HL-60/S4 treated with retinoic acid at 250 ng/mL for 4 days and 3 days (cell line): Measurements from ENCODE around the gene GNG14.
"Not testable (repeated sequence)": the region's sequence is repeated elsewhere in the genome, so short reads cannot be mapped to it uniquely, and the experiment has no call there.

Experiments used
- in situ Hi-C: fragments of 300-500 bp; cut with MboI; formaldehyde crosslinking; loops from 2 replicates; pipeline ENCODE4 v1.7.0; 2022; ENCODE audit warnings: low sequenced_read_pairs

GNG14 gene

DNA sequence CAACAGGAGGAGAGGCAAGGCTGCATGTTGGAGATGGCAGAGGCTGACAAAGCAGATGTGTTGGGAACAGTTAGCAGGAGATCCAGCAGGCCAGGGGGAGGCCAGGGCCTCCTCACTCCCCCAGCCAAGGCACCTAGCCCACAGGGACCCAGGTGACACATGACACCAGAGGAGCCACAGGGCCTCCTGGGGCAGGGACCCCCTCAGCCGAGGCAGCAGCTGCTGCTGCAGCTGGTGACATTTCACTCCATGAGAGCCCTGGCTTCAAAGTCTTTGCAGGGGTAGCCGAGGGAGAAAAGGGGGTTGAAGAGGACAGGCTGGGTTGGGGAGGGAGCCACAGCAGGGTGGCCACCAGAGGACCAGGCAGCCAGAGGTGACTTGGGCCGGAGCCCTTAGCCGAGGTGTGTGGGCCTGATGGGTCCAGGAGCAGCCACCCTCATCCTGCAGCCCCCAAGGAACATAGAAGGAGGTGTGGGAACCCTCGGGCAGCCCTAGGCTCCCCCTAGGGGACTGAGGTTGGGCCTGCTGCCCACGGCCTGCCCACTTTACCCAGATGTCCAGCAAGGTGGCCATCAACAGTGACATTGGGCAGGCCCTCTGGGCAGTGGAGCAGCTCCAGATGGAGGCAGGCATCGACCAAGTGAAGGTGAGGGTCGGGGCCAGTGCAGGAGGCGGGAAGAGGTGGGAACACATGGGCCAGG, at the start of gene GNG14:
Gene GNG14, plus strand, starts transcription at position 503 of the 701 bp plus-strand sequence. Its CDS starts 51 bp downstream, at position 554.
- in situ Hi-C loops, result no loop called here

DNA sequence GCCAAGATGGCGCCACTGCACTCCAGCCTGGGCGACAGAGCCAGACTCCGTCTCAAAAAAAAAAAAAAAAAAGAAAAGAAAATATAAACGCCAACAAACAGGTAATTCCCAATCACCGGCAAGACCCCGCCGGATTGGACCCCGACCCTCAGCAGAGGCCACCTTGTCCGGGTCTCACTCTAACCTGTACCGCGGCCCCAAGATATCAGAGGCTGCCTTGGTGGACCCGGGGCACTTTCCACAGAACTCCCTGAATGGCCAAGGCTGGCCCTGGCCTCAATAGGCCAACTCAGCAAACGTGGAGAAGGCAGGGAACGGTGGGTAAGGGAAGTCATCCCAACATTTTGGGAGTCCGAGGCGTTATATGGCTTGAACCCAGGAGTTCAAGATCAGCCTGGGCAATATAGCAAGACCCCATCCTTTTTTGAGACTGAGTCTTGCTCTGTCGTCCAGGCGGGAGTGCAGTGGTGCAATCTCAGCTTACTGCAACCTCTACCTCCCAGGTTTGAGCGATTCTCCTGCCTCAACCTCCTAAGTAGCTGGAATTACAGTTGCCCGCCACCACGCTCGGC, 49.1 kb upstream of the GNG14 start:
- in situ Hi-C loops, result no loop called here

DNA sequence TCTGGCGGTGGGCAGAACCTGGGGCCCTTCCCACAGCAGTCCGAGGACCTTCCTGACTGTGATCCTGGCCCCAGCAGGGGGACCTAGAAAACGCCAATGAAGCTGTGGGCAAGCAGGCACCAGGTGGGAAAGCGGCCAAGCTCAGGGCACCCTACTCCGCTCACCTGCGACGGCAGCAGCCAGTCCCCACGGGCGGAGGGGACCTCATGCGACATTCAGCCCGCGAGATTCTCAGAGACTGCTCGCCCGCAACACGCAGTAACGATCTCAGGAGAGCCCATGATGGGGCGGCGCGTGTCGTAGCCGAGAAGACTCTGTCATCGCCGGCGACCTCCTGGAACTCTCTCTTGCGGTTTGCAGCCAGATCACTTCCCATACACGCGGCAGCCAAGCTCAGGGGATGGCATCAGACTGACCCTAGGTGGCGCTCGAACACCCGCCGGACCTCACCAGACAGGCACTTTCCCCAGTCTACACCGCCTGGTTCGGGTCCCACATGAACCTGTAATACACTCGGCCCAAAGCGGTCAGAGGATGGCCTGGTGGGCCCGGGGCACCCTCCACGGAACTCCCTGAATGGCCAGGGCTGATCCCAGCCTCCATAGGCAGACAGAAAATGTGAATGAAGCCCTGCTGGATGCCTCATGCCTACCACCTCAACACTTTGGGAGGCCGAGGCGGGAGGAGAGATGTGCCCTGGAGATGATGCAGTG, 47.7 kb upstream of the GNG14 start:
- in situ Hi-C loops, result no loop called here

DNA sequence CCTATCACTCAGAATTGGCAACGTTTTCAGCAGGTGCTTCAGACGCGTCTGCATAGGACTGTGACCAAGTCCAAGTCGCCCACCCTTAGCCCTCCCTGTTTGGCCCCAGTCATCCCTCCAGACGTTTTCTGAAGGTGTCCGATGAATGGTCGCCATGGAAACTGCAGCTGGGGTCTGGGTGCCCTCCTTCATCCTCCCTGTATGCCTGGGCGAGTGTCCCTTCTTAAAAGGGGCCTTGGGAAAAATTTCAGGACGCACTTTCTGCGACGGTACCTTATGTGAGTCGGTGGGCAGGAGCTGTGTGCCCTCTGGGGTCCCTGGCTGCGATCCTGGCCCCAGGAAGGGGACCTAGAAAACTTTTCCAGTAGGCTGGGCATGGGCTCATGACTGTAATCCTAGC, 46.3 kb upstream of the GNG14 start:
- in situ Hi-C loops, result no loop called here

DNA sequence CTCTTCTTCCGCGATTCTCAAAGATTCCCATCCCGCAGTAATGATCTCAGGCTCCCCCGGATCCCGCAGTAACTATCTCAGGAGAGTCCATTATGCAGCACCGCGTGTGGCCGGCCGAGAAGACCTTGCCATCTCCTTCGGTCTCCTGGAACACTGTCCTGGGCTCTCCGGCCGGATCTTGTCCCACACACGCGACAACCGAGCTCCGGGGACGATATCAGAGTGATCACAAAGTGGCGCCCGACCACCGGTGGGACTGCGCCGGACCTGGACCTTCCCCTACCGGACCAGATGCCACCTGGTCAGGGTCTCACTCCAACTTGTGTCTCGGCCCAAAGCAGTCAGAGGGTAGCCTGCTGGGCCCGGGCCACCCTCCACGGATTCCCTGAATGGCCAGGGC, 45.3 kb upstream of the GNG14 start:
- in situ Hi-C loops, result no loop called here

DNA sequence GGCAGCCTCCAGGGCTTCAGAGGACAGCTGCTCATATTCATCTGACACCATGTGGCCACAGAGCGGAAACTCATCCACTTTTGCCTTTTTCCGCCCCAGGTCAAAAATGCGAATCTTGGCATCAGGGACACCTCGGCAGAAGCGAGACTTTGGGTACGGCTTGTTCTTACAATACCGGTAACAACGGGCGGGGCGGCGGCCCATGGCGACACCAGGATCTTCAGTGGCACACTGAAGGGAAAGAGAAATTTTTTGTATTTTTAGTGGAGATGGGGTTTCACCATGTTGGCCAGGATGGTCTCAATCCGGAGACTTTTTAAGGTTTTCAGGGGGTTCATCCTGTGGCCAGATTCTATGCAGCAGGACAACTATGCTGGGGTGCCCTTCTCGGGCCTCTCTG, 44.1 kb upstream of the GNG14 start:
- in situ Hi-C loops, result not testable (repeated sequence)

DNA sequence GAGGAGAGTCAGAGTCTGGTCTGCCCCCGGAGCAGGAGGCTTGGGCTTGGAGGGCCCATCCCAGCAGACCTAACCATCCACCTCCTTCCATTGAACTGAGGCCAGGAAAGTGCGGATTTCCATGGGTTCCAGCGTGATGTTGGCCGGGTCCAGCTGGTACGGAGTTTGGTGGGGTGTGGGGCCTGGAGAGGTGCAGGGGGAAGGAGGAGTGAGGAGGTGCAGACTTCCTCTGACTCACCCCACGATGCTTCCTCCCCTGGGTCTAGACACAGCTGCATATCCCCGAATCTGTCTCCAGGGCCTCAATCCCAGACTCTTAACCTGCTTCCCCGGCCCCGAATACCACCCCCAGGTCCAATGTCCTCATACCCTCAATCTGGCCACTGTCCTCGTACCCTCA, 41.2 kb upstream of the GNG14 start:
- in situ Hi-C loops, result no loop called here

DNA sequence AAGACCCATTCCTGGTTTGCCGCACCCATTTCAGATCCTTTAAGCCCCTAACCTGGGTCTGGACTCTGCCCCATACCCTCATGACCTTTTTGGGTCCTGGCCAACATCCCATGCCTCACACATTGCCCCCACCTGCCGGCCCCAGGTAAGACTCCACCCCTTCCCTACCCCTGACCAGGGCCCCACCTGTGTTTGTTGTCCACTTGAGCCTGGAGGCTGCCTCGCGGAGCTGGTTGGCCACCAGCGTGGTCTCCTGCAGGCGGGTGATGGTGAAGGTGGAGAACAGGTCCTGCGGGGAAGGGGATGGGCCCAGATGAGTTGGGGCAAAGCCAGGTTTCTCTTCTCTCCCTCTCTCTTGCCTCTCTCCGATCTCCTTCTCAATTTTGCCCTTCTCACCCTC, 40.8 kb upstream of the GNG14 start:
- in situ Hi-C loops, result no loop called here

DNA sequence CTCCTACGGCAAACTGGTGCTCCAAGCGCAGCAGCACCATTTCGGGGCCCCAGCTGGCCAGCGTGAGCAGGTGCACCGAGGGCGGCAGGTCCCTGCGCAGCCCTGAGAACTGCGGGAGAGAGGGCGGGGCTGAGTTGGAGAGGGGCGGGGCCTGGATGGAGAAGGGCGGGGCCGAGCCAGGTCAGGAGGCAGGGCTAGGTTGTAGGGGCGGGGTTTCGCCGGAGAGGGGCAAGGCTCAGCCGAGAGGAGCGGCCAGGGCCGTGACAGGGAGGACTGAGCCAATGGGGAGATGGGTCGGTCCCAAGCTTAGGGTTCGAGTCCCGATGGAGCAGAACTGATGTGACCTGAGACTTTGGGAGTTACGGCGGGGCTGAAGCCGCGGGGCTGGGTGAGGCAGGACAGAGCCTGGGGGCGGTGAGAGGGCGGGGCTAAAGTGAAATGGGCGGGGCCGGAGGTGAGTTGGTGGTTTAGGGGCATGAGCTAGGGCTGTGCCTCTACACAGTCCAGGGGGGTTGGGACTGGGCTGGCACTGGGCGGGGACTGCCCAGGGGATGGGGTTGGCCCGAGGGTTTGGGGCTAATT, 40.2 kb upstream of the GNG14 start:
- in situ Hi-C loops, result no loop called here

DNA sequence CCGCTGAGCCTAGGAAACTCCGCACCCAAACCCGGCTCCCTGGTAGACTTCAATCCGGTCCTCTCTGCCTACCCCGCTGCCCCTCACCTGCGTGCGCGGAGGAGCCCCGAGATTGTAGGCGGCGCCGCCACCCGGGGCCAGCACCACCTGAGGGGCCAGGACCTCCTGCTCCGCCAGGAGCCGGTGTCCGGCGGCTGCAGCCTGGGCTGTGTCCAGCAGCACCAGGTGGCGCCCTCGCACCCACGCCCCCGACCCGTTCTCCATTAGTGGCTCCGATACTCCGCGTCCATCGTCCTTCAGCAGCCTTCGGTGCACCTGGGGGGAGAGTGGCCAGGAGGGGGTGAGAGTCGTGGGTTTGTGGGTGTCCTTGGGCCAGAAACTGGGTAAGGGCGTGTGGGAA, 39.7 kb upstream of the GNG14 start:
- in situ Hi-C loops, result no loop called here

DNA sequence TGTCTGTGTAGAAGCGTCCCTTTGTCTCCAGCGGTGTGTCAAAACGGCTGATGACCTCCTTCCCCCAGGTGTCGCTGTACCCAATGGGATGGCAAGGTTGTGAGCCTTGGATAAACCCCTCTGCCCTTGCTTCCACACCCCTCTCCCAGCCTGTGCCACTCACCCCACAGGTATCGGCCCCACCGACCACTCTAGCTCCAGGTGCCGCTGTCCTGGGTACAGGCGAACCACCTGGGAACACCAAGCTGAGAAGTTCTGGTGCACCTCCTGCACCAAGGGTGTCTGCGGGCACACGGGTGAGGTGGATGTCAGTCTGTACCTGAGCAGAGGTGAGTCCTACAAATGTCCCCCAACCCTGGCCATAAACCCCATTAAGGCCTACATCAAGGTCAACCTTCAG, 37.9 kb upstream of the GNG14 start:
- in situ Hi-C loops, result loop anchor here (25.0 kb wide), 1 partner anchor 88 kb away; the partner anchor contains the start of gene ZNF564

DNA sequence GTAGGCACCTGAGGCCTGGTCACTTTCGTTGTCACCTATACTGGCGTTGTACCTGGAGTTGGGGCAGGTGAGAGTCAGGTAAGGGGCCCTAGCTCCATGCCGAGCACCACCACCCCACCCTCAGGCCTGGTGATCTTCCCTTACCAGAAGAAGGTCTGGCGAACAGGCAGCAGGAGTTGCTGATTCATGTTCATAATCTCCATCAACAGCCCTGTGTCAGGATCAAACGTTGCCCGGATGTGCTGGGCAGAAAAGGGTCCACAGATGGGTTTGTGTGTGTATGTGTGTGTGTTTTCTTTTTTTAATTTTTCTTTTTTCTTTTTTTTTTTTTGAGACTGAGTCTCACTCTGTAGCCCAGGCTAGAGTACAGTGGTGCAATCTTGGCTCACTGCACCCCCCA, 35.6 kb upstream of the GNG14 start:
- in situ Hi-C loops, result loop anchor here (25.0 kb wide), 1 partner anchor 90 kb away; the partner anchor contains the start of gene ZNF564

DNA sequence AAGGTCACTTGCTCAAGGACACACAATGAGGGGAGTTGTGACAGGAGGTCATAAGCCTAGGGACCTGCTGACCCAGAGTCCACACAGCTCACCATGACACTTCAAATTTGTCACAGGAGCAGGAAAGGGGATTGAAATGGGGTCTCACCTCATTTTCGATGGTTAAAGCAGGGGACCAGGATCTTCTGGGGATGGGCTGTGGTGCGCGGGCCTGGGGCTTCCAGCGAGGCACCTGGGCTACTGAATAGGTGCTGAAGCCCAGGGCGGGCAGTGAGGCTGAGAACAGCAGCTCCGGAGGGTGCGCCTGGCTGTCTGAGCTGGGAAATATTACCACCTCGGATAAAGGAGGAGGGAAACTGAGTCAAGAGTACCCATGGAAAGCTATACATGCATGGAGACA, 32.3 kb upstream of the GNG14 start:
- in situ Hi-C loops, result loop anchor here (25.0 kb wide), 1 partner anchor 93 kb away; the partner anchor contains the start of gene ZNF564

DNA sequence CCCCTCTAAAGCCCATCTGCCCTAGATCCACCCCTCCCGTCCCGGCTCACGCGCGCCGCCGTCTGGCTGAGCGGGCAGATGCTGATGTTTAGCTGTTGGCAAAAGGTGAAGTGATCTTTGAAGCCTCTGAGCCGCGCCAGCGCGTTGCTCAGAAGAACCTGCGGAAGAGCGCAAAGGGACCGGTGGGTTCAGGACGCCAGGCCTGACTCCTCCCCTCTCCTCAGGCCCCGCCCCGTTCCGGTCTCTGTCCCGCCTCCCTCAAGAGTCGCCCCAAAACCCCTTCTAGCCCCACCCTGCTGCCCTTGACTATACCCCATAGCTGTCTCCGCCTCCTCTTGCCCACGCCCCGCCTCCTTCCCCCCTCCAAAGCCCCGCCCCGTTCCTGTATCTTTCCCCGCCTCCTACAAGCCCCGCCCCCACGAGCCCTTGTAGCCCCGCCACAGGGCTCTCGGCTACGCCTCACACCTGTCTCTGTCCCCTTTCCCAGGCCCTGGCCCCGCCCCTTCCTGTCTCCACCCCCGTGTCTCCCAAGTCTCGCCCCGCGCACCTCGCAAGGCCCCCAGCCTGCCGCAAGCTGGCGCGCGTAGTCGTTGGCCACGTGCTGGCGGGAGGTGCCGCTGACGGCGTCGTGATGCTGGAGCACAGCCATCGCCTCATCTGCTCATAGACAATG, 30.8 kb upstream of the GNG14 start:
- in situ Hi-C loops, result loop anchor here (25.0 kb wide), 1 partner anchor 95 kb away; the partner anchor contains the start of gene ZNF564

DNA sequence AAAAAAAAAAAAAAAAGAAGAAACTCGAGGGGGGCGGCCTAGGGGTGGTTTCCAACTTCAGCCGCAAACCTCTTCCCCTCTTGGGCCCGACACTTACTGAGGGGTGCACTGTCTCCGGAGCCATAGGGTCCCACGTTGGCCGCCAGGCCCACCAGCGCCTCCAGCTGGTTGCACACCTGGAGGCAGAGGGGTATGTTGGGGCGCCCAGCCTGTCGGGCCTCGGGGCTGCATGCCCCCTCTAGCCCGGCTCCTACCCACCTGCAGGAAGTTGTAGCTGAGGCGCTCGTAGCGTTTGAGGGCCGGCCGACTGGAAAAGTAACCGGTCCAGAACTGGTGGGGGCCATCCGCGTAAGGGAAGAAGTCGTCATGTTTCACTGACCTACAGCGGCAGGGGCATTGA, 29.8 kb upstream of the GNG14 start:
- in situ Hi-C loops, result loop anchor here (25.0 kb wide), 1 partner anchor 96 kb away; the partner anchor contains the start of gene ZNF564

DNA sequence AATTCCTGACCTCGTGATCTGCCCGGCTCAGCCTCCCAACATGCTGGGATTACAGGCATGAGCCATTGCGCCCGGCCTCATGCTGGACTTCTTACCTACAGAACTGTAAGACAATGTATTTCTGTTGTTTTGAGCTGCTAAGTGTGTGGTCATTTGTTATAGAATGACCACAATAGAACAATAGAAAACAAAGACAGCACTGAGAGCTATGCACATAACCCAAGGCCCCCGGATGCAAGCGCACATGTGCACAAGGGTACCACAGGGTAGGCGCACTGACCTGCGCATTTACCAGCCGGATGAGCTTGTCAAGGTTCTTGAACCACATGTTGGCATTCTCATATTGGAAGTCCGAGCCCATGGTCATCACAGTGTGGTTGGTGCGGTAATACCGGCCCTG, 26.8 kb upstream of the GNG14 start:
- in situ Hi-C loops, result loop anchor here (25.0 kb wide), 1 partner anchor 99 kb away; the partner anchor contains the start of gene ZNF564

DNA sequence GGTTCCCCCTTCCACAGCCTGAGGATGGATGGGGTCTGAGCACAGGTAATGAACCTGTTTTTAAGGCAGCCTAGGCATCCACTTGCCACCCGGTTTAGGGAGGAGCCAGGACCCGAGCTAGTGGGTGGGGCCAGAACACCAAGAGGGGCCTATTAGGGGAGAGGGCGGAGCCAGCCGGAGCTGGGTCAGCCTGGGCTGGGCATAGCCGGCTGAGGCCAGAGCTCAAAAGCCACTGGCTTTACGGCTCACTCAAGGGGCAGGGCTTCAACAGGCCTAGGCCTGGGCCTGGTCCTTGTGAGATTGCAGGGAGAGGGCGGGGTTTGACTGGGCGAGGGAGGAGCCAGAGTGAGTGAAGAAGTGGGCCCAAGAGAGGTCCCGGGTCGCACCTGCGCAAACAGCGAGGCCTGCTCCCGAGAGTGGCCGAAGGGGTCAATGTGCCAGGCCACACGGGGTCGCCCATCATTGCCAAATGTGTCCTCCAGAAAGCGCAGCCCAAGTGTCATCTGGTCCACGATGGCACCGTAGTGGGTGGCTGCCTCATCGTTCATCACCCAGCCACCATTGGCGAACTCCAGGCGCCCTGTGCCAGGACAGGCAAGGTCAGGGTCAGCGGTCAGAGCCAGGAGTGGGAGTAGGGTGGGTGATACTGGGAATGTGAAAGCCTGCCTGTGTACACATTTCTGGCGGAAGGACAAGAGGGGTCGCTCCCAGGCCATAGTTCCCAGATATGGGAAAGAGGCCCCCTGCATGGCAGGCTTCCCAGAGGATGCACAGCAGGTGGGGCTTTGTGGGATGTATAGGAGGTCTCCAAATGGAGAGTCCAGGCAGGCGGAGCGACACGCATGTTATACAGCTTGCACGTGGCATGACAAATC, 23.2 kb upstream of the GNG14 start:
- in situ Hi-C loops, result loop anchor here (25.0 kb wide), 1 partner anchor 102 kb away; the partner anchor contains the start of gene ZNF564

DNA sequence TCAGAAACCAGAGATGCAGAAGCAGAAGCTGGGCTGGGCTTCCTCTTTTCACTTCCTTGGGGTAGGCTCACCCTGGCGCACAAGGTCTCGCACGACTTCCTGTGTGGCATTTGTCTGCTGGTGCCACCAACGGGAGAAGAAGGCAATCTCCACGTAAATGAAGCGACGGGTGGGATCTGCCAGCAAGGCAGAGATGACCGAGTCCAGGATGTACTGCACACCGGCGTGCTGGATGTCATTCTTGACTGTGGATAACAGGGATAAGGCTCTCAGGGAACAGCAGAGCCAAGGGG, 22.6 kb upstream of the GNG14 start:
- in situ Hi-C loops, result loop anchor here (25.0 kb wide), 1 partner anchor 103 kb away; the partner anchor contains the start of gene ZNF564

DNA sequence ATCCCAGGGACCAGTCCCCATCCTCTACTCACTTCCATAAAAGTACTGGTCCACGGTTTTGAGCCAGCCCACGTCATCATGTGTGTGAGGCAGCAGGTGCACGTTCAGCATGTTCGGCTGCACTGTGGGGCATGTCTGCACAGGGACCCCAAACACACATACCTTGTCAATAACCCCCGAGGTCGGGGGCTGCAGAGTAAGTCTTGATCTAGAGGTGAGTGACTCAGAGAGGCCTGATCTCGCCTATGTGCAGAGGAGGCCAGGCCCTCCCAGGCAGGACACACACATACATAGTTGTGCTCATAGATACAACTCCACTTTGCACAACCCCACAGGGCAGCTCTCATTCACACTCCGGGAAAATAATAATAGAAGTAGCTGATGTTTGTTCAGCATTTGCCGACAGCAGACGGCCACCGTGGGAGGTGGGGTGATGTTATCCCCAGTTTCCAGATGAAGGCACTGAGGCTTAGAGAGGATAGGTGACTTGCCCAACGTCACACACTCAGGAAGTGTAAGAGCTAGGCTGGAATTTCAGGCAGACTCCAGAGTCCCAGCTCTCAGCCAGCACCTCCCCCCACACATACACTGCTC, 22.0 kb upstream of the GNG14 start:
- in situ Hi-C loops, result loop anchor here (25.0 kb wide), 1 partner anchor 103 kb away; the partner anchor contains the start of gene ZNF564
